DND-41 (cell line): ENCODE results near the gene BCAP29.

Experiments
- ATAC-seq: fragments of 200-7000 bp; cut with Tn5 transposase; 3 replicates; pipeline ENCODE4 v1.9.1; 2021; ENCODE audit warnings: low read depth; ENCODE audit not compliant: insufficient read depth
- DNase-seq: peaks from one replicate; pipeline ENCODE4 v3.0.0-alpha.2; 2020
- H2AFZ ChIP-seq: 2 replicates; pipeline ENCODE4 v1.6.0; 2012; ENCODE audit warnings: low read depth, low read length
- H3K27ac ChIP-seq: 2 replicates; pipeline ENCODE4 v1.5.1; 2012; ENCODE audit warnings: low read length, inconsistent platforms
- H3K27me3 ChIP-seq: fragments of 200-600 bp; sonication (generic); 2 replicates; pipeline ENCODE4 v1.6.0; 2012; ENCODE audit warnings: low read length, mild to moderate bottlenecking, inconsistent platforms; ENCODE audit not compliant: insufficient read depth, poor library complexity
- H3K36me3 ChIP-seq: 2 replicates; pipeline ENCODE4 v1.5.1; 2012; ENCODE audit warnings: low read length, inconsistent platforms; ENCODE audit not compliant: insufficient read depth
- H3K4me1 ChIP-seq: 2 replicates; pipeline ENCODE4 v1.5.1; 2012; ENCODE audit warnings: mild to moderate bottlenecking, low read length; ENCODE audit not compliant: insufficient read depth
- H3K4me2 ChIP-seq: 2 replicates; pipeline ENCODE4 v1.6.0; 2012; ENCODE audit warnings: mild to moderate bottlenecking, moderate library complexity, low read length, inconsistent platforms; ENCODE audit not compliant: insufficient read depth
- H3K4me3 ChIP-seq, 2 experiments: fragments of 200-600 bp in 1 of 2; shearing (Covaris generic) in 1 of 2; 2 replicates each; pipeline ENCODE4 v1.5.1; 2012 to 2016; ENCODE audit warnings: inconsistent platforms in 2 of 2, low read length in 2 of 2, mild to moderate bottlenecking in 2 of 2, low read depth in 1 of 2, moderate library complexity in 1 of 2
- H3K79me2 ChIP-seq: 2 replicates; pipeline ENCODE4 v1.6.0; 2012; ENCODE audit warnings: low read length, inconsistent platforms; ENCODE audit not compliant: insufficient read depth
- H3K9ac ChIP-seq: 2 replicates; pipeline ENCODE4 v1.6.0; 2012; ENCODE audit warnings: low read depth, mild to moderate bottlenecking, inconsistent platforms, low read length, moderate library complexity
- H3K9me3 ChIP-seq: 2 replicates; pipeline ENCODE4 v1.5.1; 2012; ENCODE audit warnings: low read length, moderate library complexity, mild to moderate bottlenecking, inconsistent platforms; ENCODE audit not compliant: insufficient read depth, severe bottlenecking
- H4K20me1 ChIP-seq: 2 replicates; pipeline ENCODE4 v1.6.0; 2012; ENCODE audit warnings: low read length; ENCODE audit not compliant: insufficient read depth
- EZH2 ChIP-seq: IDR thresholded peaks from 3 replicates; pipeline ENCODE4 v1.6.1; 2012; ENCODE audit warnings: borderline replicate concordance, low read depth, mild to moderate bottlenecking, moderate library complexity, low read length, inconsistent platforms; ENCODE audit not compliant: severe bottlenecking
- TF ChIP-seq, protein P1 (sequence below): IDR thresholded peaks from 2 replicates; pipeline ENCODE4 v1.5.1; 2012; ENCODE audit warnings: borderline replicate concordance, low read length, moderate library complexity, mild to moderate bottlenecking; ENCODE audit not compliant: poor library complexity, severe bottlenecking; ENCODE audit errors: extremely low read depth

The BCAP29 gene

GRCh38 chr7:107551936-107552335 lies 28.1 kb upstream of the BCAP29 start:
- Histone ChIP-seq H2AFZ (no peak overlapping the region), H3K79me2 (peaks cover 27% of the 10 kb centered on the region), H3K4me2 (no peak overlapping the region), H4K20me1 (no peaks in the 10 kb centered on the region), H3K27ac (no peak overlapping the region), H3K9ac (no peak overlapping the region), H3K4me1 (no peaks in the 10 kb centered on the region), H3K4me3 (no peak overlapping the region), H3K36me3 (peaks cover 49% of the 10 kb centered on the region), H3K9me3 (no peaks in the 10 kb centered on the region), H3K27me3 (no peaks in the 10 kb centered on the region)
- no peak for TF ChIP-seq EZH2
- TF ChIP-seq, protein P1, sequence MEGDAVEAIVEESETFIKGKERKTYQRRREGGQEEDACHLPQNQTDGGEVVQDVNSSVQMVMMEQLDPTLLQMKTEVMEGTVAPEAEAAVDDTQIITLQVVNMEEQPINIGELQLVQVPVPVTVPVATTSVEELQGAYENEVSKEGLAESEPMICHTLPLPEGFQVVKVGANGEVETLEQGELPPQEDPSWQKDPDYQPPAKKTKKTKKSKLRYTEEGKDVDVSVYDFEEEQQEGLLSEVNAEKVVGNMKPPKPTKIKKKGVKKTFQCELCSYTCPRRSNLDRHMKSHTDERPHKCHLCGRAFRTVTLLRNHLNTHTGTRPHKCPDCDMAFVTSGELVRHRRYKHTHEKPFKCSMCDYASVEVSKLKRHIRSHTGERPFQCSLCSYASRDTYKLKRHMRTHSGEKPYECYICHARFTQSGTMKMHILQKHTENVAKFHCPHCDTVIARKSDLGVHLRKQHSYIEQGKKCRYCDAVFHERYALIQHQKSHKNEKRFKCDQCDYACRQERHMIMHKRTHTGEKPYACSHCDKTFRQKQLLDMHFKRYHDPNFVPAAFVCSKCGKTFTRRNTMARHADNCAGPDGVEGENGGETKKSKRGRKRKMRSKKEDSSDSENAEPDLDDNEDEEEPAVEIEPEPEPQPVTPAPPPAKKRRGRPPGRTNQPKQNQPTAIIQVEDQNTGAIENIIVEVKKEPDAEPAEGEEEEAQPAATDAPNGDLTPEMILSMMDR = no peak
- DNase-seq (no peak), ATAC-seq (no peak)

- H4K20me1 ChIP-seq = peaks cover 4% of the 10 kb centered on the region; the same call in 1 of the 2 replicates
- DNase-seq = no peak
- H2AFZ ChIP-seq = no peak overlapping the region
- H3K4me3 ChIP-seq = no peak overlapping the region
- no peak for ATAC-seq
- TF ChIP-seq EZH2 = no peak
- TF ChIP-seq, protein P1 = no peak
- H3K36me3 ChIP-seq = peaks cover 51% of the 10 kb centered on the region
- H3K27me3 ChIP-seq = no peaks in the 10 kb centered on the region
- no peak overlapping the region for H3K27ac ChIP-seq
- H3K9me3 ChIP-seq = no peaks in the 10 kb centered on the region
- peaks cover 18% of the 10 kb centered on the region for H3K4me1 ChIP-seq
- H3K9ac ChIP-seq = no peak overlapping the region
- H3K79me2 ChIP-seq = peaks cover 37% of the 10 kb centered on the region
- no peak overlapping the region for H3K4me2 ChIP-seq
Observed at GRCh38 chr7:107555893-107556292, 24.2 kb upstream of the BCAP29 start.

DNA sequence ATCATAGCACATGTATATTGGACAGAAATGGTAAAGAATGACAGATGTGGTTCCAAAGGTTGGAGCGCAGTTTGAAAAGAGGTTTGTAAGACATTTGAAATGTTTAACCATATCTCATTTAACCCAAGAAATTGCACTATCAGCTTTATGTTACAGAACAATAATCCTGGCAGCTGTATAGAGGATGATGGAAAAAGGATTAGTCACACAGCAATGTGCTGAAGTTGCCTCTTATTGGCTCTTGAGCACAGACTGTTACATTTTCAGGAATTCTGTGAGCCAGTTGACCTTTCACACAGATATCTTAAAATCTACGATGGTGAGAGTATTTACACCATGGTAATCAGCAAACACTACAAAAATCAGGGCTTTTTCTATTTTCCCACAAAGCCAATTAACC lies 20.2 kb upstream of the BCAP29 start:
- H3K4me3 ChIP-seq = no peak overlapping the region
- no peak overlapping the region for H3K27ac ChIP-seq
- peak overlapping the region; percentile 85; the same call in 1 of the 2 replicates for H3K4me2 ChIP-seq
- H4K20me1 ChIP-seq = peaks cover 4% of the 10 kb centered on the region; the same call in 1 of the 2 replicates
- peaks cover 46% of the 10 kb centered on the region for H3K4me1 ChIP-seq
- H2AFZ ChIP-seq = no peak overlapping the region
- H3K36me3 ChIP-seq = peaks cover 26% of the 10 kb centered on the region
- no peaks in the 10 kb centered on the region for H3K27me3 ChIP-seq
- no peak overlapping the region for H3K9ac ChIP-seq
- no peaks in the 10 kb centered on the region for H3K9me3 ChIP-seq
- no peak for ATAC-seq
- no peak for DNase-seq
- no peak for TF ChIP-seq EZH2
- TF ChIP-seq, protein P1 = no peak
- peaks cover 61% of the 10 kb centered on the region for H3K79me2 ChIP-seq

- no peak overlapping the region; the same call in 1 of the 2 replicates for H3K27ac ChIP-seq
- peak; percentile 31 for DNase-seq
- no peak for TF ChIP-seq EZH2
- TF ChIP-seq, protein P1 = no peak
Observed at GRCh38 chr7:107560898-107561516, 19.0 kb upstream of the BCAP29 start.

More at GRCh38 chr7:107560898-107561516, 19.0 kb upstream of the BCAP29 start:
- H3K4me3 ChIP-seq = peak overlapping the region in 1 of 2 experiments; percentile 97; a peak in 1 of 4 replicates
- peaks cover 20% of the 10 kb centered on the region for H3K36me3 ChIP-seq
- H3K9ac ChIP-seq = no peak overlapping the region
- no peak overlapping the region for H2AFZ ChIP-seq
- H3K4me1 ChIP-seq = peaks cover 55% of the 10 kb centered on the region
- peak overlapping the region; percentile 85 for H3K4me2 ChIP-seq
- H3K79me2 ChIP-seq = peaks cover 66% of the 10 kb centered on the region
- peaks cover 4% of the 10 kb centered on the region; the same call in 1 of the 2 replicates for H4K20me1 ChIP-seq
- H3K9me3 ChIP-seq = no peaks in the 10 kb centered on the region
- H3K27me3 ChIP-seq = no peaks in the 10 kb centered on the region
- peak; percentile 55 for ATAC-seq
